ENCODE data around the gene KRT82. TPM values are rescaled to one million over a fixed set of nuclear protein-coding genes. Genes with fewer than 3 reads are reported as not detected.
"Not testable (repeated sequence)": the region's sequence is repeated elsewhere in the genome, so short reads cannot be mapped to it uniquely, and the experiment has no call there.

Gene KRT82
- total RNA-seq = 15.8 TPM

GRCh38 chr12:52405922-52406385, at the start of gene KRT82:
KRT82 (minus strand) TSS chr12:52406335; CDS start chr12:52406277, 58 bp downstream.
- DNase-seq = no peak

DNA sequence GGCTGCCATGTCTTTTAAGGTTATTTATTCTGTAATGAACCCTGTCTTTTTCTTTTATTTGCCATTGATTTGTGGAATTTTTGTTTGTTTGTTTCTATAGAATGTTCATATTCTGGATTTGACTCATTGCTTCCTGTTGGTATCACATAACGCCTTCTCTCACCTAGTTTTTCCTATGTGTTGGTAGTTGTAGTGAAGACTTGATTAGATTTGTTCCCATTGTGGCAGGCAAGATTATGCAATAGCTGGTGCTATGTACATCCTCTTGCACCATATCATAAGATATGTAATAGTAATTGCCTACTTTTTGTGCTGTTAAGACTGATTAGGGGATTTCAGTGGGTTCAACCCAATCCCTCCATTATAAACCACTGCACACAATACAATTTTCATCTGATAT, 49.7 kb upstream of the KRT82 start:
- DNase-seq = no peak

- no peak for DNase-seq
Measured at GRCh38 chr12:52454411-52455201, 48.5 kb upstream of the KRT82 start.

DNA sequence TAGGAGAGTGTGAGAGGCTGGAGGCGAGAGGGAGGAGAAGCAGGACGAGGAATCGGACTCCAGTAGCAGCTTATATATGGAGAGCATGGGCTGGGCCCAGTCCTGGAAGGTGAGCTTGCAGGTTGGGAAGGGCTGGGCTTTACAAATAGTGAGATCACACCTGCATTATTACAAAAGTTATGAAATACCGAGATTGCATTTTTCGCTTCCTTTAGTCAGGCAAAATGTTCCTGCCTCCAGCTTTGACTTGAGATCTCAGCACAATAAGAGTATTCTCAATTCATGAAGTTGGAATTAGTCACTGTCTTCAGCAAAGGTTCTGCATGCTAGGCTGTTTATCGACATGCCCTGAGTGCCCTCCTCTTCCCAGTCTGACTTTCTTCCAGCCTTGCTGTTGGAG, 46.0 kb upstream of the KRT82 start, which contains the start of gene KRT6B:
TSS of gene KRT6B (minus strand) at position 46 of the 400 bp plus-strand sequence. CDS start 68 bp downstream, outside the sequence.
- DNase-seq = no peak

GRCh38 chr12:52448228-52448627, 42.1 kb upstream of the KRT82 start:
- no peak for DNase-seq

DNA sequence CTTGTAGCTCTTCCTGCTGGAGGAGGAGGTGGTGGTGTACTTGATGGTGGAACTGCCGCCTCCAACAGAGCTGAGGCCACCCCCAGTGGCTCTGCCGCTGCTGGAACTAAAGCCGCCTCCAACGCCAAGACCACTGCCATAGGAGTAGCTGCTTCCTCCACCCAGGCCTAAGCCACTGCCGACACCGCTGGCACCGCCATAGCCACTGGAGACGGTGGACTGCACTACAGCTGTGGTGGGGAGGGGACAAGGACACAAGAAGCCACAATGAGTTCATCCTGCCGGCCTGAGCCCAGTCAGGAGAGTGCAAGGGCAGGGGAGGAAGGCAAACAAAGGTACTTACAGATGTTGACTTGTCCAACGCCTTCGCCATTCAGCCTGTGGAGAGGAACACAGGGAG, 41.1 kb upstream of the KRT82 start:
- not testable (repeated sequence) for DNase-seq

- DNase-seq = no peak
Measured at GRCh38 chr12:52446367-52447045, 40.4 kb upstream of the KRT82 start.

GRCh38 chr12:52445876-52446275, 39.7 kb upstream of the KRT82 start:
- DNase-seq = no peak

GRCh38 chr12:52444647-52445595, 38.8 kb upstream of the KRT82 start:
- DNase-seq = no peak

- no peak for DNase-seq
Measured at GRCh38 chr12:52443966-52444365, 37.8 kb upstream of the KRT82 start.

GRCh38 chr12:52442600-52443061, 36.5 kb upstream of the KRT82 start:
- DNase-seq = no peak

DNA sequence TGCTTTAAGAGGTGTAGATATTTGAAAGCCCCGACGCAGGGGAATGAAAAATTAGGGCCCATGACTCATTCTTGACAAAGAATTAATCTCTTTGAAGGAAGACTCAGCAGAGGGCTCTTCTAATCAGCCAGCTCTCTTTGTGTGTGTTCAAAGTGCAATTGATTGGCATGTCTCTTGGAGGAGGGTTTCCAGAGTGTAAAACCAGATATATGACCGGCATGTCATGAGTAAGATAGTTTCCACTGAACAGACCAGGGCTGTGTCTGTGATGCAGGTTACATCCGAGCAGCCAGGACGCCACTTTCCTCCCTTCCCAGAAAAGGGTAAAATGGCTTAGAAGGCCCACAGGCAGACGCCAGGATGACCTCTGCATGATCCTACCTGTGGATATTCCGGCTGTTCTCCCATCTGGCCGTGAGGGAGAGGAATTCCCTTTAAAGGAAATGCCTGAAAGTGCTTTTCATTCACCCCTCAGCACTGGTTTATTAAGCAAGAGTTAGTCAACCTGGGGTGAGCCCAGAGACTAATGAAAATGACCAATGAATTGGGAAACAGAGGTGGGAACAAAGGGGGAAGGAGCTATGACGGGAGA, 35.3 kb upstream of the KRT82 start:
- DNase-seq = no peak

GRCh38 chr12:52440821-52441319, 34.7 kb upstream of the KRT82 start:
- no peak for DNase-seq

DNA sequence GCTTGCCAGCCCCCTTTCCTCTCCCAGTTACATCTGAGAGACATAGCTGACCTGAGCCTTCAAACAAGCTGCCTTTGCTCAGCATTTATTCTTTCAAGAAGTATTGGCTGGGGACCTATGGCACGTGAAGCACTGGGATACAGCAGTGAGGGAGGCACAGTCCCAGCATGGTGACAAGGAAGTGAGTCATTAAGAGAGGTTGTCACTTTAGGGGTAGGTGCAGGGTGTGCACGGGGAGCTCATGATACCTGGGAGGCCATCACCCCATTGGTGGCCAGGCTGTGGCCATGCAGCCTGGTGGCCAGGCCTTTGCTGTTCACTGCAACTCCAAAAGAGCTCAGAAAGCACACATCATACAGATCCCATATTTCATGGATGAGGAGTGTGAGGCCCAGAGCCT, 33.7 kb upstream of the KRT82 start:
- no peak for DNase-seq

DNA sequence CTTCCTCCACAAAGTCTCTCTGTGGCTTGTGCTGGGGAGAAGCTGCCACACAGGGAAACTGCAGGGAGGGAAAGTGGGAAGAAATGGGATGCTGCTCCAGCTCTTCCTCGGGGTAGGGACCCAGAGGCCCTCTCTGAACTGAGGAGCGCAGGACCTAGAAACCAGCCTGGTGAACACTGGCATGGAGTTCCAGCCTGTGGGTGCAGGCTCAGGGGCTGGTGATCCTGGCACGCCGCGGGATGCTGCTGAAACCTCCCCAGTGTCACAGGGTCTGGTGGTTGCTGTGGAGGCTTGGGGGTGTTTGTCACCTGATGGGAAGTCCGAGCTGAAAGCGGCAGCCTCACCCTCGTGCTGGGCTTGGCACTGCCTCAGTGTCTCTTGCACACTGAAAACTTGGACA, 33.3 kb upstream of the KRT82 start:
- no peak for DNase-seq

DNA sequence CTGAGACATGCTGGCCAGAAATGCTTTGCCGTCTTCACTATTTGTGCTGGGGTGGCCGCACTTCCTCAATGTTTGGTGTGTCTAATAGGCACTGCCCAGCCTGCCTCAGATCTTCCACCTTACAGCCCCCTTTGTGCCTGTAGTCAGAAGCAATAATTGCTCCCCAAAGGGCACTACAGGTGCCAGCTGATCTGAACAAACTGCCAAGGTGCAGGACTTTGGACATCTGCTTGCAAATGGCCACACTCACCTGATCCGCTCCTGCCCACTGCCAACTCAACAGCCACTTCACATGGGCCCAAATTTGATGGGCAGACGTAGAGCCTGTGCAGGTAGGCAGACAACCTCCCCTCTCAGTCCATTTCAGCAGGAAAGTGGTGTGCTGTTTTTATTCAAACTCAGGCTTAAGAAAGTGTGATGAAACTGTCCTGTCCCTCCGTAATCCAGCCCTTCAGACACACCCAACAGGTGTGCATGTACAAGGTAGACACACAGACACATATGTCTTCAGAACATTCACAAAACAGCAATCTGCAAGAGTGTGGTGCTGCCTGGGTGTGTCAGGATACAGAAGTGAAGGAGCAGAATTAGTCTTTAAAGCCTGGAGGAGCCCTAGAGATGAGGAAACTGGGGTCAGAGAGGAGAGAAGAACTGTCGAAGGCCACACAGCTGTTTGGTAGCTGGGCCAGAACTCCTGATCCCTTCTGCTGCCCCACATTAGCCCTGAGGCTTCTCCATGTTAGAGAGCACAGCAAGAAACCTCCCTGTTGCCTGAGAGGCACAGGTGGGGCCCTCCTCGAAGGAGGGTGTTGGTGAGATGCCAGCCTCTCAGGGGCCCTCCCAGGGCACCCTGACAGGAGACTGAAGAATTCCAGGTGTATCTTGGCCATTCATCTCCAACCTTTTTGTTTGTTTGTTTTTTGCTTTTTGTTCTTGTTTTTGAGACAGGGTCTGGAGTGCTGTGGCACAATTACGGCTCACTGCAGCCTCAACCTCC, 32.5 kb upstream of the KRT82 start:
- DNase-seq = no peak

DNA sequence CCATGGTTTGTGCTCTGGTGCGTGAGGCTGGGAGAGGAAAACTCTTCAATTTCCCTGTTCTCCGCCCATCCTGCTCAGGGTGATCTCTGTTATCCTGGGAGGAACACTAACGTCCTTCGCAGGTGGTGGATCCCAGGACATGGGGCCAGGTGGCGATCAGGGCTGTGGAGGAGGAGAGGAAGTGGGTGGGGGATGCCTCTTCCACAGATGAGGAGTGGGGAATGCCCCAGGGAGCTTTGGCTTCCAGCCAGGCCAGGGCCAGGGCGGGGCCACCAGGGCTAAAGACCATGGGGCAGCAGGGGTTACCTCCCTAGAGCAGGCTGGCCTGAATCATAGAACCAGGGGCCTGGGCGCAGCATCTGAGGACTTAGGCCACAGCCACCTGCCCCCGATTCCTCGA, 31.4 kb upstream of the KRT82 start:
- DNase-seq = no peak

DNA sequence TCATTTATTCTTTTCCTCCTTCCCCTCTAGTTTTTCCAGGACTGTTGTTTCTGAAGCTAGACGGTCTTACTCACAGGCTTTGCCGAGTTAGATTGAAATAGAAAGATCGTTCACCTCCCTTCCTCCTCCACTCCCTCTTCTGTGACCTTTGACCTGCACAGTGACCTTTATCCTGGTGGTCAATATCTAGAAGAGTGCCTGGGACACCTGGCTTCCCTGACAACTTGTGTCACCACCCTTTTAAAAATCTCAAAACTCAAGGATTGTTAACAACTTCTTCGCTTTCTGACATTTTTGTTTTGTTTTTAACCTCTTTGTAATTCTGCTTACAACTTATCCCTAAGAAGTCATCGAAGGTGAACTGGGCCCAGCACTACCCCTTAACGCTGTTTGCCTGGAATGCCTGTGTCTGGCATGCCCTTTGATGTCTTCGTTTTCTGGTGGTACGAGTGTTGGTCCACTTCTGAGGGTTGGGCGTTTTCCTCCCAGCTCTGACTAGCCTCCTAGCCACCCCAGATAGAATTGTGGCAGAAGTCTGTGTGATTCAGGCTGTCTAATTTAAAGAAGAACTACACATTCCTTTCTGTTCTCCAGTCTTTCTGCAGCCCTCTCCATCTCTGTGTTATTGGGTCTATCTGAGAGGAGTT, 30.8 kb upstream of the KRT82 start:
- DNase-seq = no peak

DNA sequence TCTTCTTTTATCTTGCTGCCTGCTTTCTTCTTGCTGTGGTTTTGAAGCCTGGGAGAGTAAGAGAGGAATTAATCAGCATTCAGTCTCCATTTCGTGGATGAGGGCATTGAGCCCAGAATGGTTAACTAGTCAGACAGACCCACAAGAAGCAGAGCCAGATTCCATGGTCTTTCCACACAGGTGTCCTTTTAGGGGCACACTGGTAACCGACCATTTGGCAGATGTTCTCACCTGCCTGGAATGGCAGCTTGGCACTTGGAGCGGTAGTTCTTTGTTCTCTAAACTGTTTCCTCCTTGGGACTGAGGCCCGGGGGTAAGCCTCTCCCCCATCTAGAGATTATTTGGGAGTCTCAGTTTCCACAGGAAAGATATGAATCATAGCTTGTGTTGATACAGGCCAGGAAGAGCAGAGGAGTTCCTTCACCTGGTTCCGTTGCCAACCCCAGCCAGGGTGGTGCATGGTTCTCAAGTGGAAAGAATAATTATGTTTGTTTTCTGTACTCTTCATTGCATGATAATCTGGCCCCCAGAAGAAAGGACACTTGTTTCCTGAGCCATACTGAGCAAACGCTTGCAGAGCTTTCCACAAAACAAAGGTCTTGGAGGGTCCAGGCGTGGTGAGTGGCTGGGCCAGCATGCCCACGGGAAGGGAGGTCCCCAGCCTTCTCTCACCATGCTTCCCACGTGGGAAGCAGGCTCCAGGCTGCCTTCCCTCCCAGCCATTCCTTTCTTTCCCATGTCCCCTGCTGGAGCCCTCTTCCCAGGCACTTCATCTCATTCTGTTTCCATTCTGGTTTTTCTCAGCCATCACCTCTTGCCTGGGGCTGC, 30.1 kb upstream of the KRT82 start:
- DNase-seq = no peak
